ENCODE results near the gene HKDC1. TPM values are rescaled to one million over a fixed set of nuclear protein-coding genes. Genes with fewer than 3 reads are reported as not detected.

Gene HKDC1
- total RNA-seq, 1 donor from 2014 or later: 3.0 TPM

- intact Hi-C loops (cut with micrococcal nuclease): loop anchor here (1.0 kb wide), 1 partner anchor 10 kb away; no protein-coding TSS in a partner anchor
Measured at GRCh38 chr10:69214666-69215131, 5.4 kb upstream of the HKDC1 start.

- intact Hi-C loops (cut with micrococcal nuclease): loop anchor here (1.0 kb wide), 1 partner anchor 11 kb away; no protein-coding TSS in a partner anchor
Measured at GRCh38 chr10:69215405-69216171, 4.5 kb upstream of the HKDC1 start.

- intact Hi-C loops (cut with micrococcal nuclease): no loop called here
Measured at GRCh38 chr10:69216577-69217118, 3.5 kb upstream of the HKDC1 start.

- intact Hi-C loops (cut with micrococcal nuclease): no loop called here
Measured at GRCh38 chr10:69217119-69217754, 2.9 kb upstream of the HKDC1 start.

GRCh38 chr10:69218831-69219230 lies 1.3 kb upstream of the HKDC1 start:
- intact Hi-C loops (cut with micrococcal nuclease): no loop called here

- intact Hi-C loops (cut with micrococcal nuclease): loop anchor here (5.0 to 10.0 kb wide), 3 partner anchors 173 to 886 kb away; partner anchors contain the start of genes HNRNPH3 and PBLD
Measured at GRCh38 chr10:69220507-69220906, 375 bp downstream of the HKDC1 start.

- intact Hi-C loops (cut with micrococcal nuclease): loop anchor here (1.0 to 10.0 kb wide), 14 partner anchors 15 to 888 kb away; partner anchors contain the start of genes DDX21, DDX50, HNRNPH3 and KIFBP
Measured at GRCh38 chr10:69222157-69223027, 2.3 kb downstream of the HKDC1 start.

GRCh38 chr10:69223028-69223342 lies 2.9 kb downstream of the HKDC1 start:
- intact Hi-C loops (cut with micrococcal nuclease): loop anchor here (2.0 to 10.0 kb wide), 4 partner anchors 176 to 888 kb away; partner anchors contain the start of genes DDX21, HNRNPH3 and PBLD

- intact Hi-C loops (cut with micrococcal nuclease): loop anchor here (5.0 to 10.0 kb wide), 3 partner anchors 178 to 890 kb away; partner anchors contain the start of genes HNRNPH3 and PBLD
Measured at GRCh38 chr10:69224862-69225657, 4.9 kb downstream of the HKDC1 start.

GRCh38 chr10:69225681-69226080 lies 5.5 kb downstream of the HKDC1 start:
- intact Hi-C loops (cut with micrococcal nuclease): loop anchor here (10.0 kb wide), 1 partner anchor 891 kb away; the partner anchor contains the start of genes HNRNPH3 and PBLD

- intact Hi-C loops (cut with micrococcal nuclease): loop anchor here (10.0 kb wide), 1 partner anchor 892 kb away; the partner anchor contains the start of genes HNRNPH3 and PBLD
Measured at GRCh38 chr10:69226919-69227450, 6.9 kb downstream of the HKDC1 start.

GRCh38 chr10:69228151-69228550 lies 8.0 kb downstream of the HKDC1 start:
- intact Hi-C loops (cut with micrococcal nuclease): loop anchor here (2.0 to 10.0 kb wide), 2 partner anchors 91 to 893 kb away; partner anchors contain the start of genes HNRNPH3 and PBLD

- intact Hi-C loops (cut with micrococcal nuclease): loop anchor here (1.0 to 10.0 kb wide), 3 partner anchors 50 to 895 kb away; partner anchors contain the start of genes HNRNPH3 and PBLD
Measured at GRCh38 chr10:69229616-69229916, 9.4 kb downstream of the HKDC1 start.

GRCh38 chr10:69230128-69230527 lies 10.0 kb downstream of the HKDC1 start:
- intact Hi-C loops (cut with micrococcal nuclease): no loop called here

- intact Hi-C loops (cut with micrococcal nuclease): no loop called here
Measured at GRCh38 chr10:69232252-69232651, 12.1 kb downstream of the HKDC1 start.

GRCh38 chr10:69232736-69233480 lies 12.8 kb downstream of the HKDC1 start:
- intact Hi-C loops (cut with micrococcal nuclease): no loop called here

GRCh38 chr10:69234447-69234846 lies 14.3 kb downstream of the HKDC1 start:
- intact Hi-C loops (cut with micrococcal nuclease): no loop called here

- intact Hi-C loops (cut with micrococcal nuclease): loop anchor here (1.0 to 5.0 kb wide), 7 partner anchors 15 to 395 kb away; partner anchors contain the start of gene FAM241B
Measured at GRCh38 chr10:69237528-69238159, 17.5 kb downstream of the HKDC1 start.

Data from T-helper 1 cell treated with Interleukin-12 subunit alpha and Interleukin-12 subunit beta and Interleukin-4 antibody, amounts not matched to agents 30 ng/mL and 1 ng/mL, for 36 hours (primary cell).